IMR-90 (cell line): ENCODE measurements around the gene DDX27.

Source experiments
- CTCF ChIP-seq: conservative IDR thresholded peaks from 2 replicates; pipeline ENCODE4 v1.5.1; 2012; ENCODE audit warnings: mild to moderate bottlenecking, low read depth, low read length, improper control_type of control experiment
- POLR2A ChIP-seq: IDR thresholded peaks from 2 replicates; pipeline ENCODE4 v1.6.1; 2012; ENCODE audit warnings: mild to moderate bottlenecking, low read depth, low read length
- RAD21 ChIP-seq: IDR thresholded peaks from 2 replicates; pipeline ENCODE4 v1.6.1; 2012; ENCODE audit warnings: low read length, improper control_type of control experiment

GRCh38 chr20:49184691-49185070 lies 34.5 kb upstream of the DDX27 start:
- TF ChIP-seq CTCF (no peak), RAD21 (no peak), POLR2A (no peak)
